Vagina (tissue), 2 donors: Measurements from ENCODE around the gene DNAH7.

ENCODE experiments used
- CTCF ChIP-seq, 3 experiments: fragments of 450-650 bp in 2 of 3; fragments of 200-600 bp in 1 of 3; sonication (generic) in 1 of 3; IDR thresholded peaks; one replicate each; pipeline ENCODE4 v1.5.1; 2017 to 2019; ENCODE audit warnings: antibody characterized with exemption in 3 of 3, mild to moderate bottlenecking in 2 of 3, moderate library complexity in 2 of 3
- POLR2A ChIP-seq, 2 donors: fragments of 450-650 bp; IDR thresholded peaks; one replicate each; pipeline ENCODE4 v1.6.1; 2017; ENCODE audit warnings: antibody characterized with exemption in 2 of 2, mild to moderate bottlenecking in 2 of 2, moderate library complexity in 2 of 2
- POLR2AphosphoS5 ChIP-seq, 2 donors: sonication (generic); formaldehyde crosslinking; IDR thresholded peaks; one replicate each; pipeline ENCODE4 v1.9.0; 2017; ENCODE audit warnings: antibody characterized with exemption in 2 of 2, mild to moderate bottlenecking in 2 of 2, low read depth in 1 of 2; ENCODE audit not compliant: insufficient read depth in 1 of 2

GRCh38 chr2:195696012-195696411 lies 372.6 kb downstream of the DNAH7 start:
- TF ChIP-seq CTCF (IDR thresholded peaks at IDR 0.05) (no peak), POLR2A (IDR thresholded peaks at IDR 0.05) (no peak), POLR2AphosphoS5 (IDR thresholded peaks at IDR 0.05; ENCODE audit: insufficient read depth in 1 of 2, low read depth in 1 of 2) (no peak)
